Kidney (tissue), 14 donors: ENCODE measurements around the gene PIP4K2A. TPM values are rescaled to one million over a fixed set of nuclear protein-coding genes. Genes with fewer than 3 reads are reported as not detected.

Source experiments
- DNase-seq, 5 donors: peaks; one replicate each; pipeline ENCODE4 v3.0.0-alpha.2; 2013 to 2020
- FAIRE-seq: peaks from 2 replicates; lab custom pipeline; 2012; peaks lifted over from hg19 to GRCh38; lab: Jason Lieb, UNC
- H3K27ac ChIP-seq, 2 donors: one replicate each; pipeline ENCODE4 v1.7.0; 2013; ENCODE audit warnings: low read depth in 2 of 2, low read length in 2 of 2, inconsistent platforms in 1 of 2
- H3K27me3 ChIP-seq: one replicate; pipeline ENCODE4 v1.7.1; 2013; ENCODE audit warnings: low read length, inconsistent platforms; ENCODE audit not compliant: control insufficient read depth, insufficient read depth
- H3K36me3 ChIP-seq, 3 donors: one replicate each; pipeline versions ENCODE4 v1.7.0 to v1.7.1; 2013; ENCODE audit warnings: low read length in 3 of 3, control low read depth in 1 of 3, inconsistent platforms in 1 of 3; ENCODE audit not compliant: insufficient read depth in 3 of 3, control insufficient read depth in 2 of 3
- H3K4me1 ChIP-seq, 3 donors: one replicate each; pipeline versions ENCODE4 v1.7.0 to v1.7.1; 2013; ENCODE audit warnings: low read length in 3 of 3, inconsistent platforms in 1 of 3, low read depth in 1 of 3; ENCODE audit not compliant: control insufficient read depth in 2 of 3, insufficient read depth in 2 of 3
- H3K4me3 ChIP-seq, 3 donors: one replicate each; pipeline versions ENCODE4 v1.7.0 to v1.8.1; 2013; ENCODE audit warnings: low read length in 3 of 3, control low read depth in 1 of 3, inconsistent platforms in 1 of 3
- H3K9ac ChIP-seq, 3 donors: one replicate each; pipeline versions ENCODE4 v1.7.0 to v1.7.1; 2013; ENCODE audit warnings: low read length in 3 of 3, control low read depth in 1 of 3, inconsistent platforms in 1 of 3
- H3K9me3 ChIP-seq, 3 donors: one replicate each; pipeline versions ENCODE4 v1.7.0 to v1.7.1; 2013; ENCODE audit warnings: low read length in 3 of 3, control low read depth in 1 of 3, inconsistent platforms in 1 of 3; ENCODE audit not compliant: control insufficient read depth in 2 of 3, insufficient read depth in 1 of 3
- intact Hi-C: fragments of 100-400 bp; cut with DNase I; formaldehyde crosslinking; loops from one replicate; pipeline ENCODE4 v1.11.1; 2022
- polyA plus RNA-seq: library from polyadenylated mRNA; stranded (reverse); fragments of 350-450 nt; fragmentation: Illumina TruSeq; extraction: RNeasy Lipid Tissue Mini Kit (QIAGEN cat#74804); gene quantifications from one replicate; pipeline ENCODE4 v1.2.3, GENCODE V29; 2014; ENCODE audit warnings: low read depth, low replicate concordance; ENCODE audit not compliant: insufficient read depth
- total RNA-seq: library from RNA; stranded (reverse); fragmentation: NEBNext Ultra II Directional; extraction: Animal tissue kit (Norgen Biotek cat#: 25700); gene quantifications from one replicate; pipeline ENCODE4 v1.2.1, GENCODE V29; 2021
- TF ChIP-seq, protein P1 (sequence below): IDR thresholded peaks from 3 replicates; pipeline ENCODE4 v1.5.1; 2012; ENCODE audit warnings: mild to moderate bottlenecking, moderate library complexity, borderline replicate concordance; ENCODE audit not compliant: insufficient read depth; ENCODE audit errors: extremely low read depth
- donor health status: control.
- donor health status: control.
- donor health status: control.
- donor health status: control.
- donor health status: control.
- donor health status: DM: yes; HTN: yes; CAD: no.
- donor health status: Normal renal cell carcinoma (clear cell type).

PIP4K2A gene
- total and polyA plus RNA-seq, 2 donors from 2014 or later, result 12.2 to 54.6 TPM

DNA sequence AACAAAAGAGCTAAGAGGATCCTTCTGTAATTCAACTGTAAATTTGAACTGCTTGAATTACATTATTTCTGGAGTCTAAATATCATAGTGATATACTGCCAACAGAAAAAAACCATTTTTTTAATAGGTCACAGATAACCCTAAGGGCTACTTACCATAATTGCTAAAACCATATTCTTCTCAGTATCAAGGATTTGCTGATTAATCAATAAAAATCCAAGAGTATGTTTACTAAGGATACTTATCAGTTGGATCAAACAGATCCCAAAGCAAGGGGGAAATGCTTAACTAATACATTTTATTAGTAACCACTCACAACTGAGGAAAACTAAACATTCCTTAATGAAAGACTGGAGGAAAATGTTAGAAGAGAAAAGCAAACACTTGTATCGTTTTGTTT lies 166.0 kb downstream of the PIP4K2A start:
- Histone ChIP-seq H3K9me3 (no peaks in the 10 kb centered on the region), H3K4me1 (peaks cover 0 to 2% (median 0%) of the 10 kb centered on the region in 3 donors), H3K36me3 (peaks cover 0 to 9% (median 4%) of the 10 kb centered on the region in 3 donors), H3K9ac (no peak overlapping the region), H3K27ac (no peak overlapping the region), H3K4me3 (no peak overlapping the region), H3K27me3 (no peaks in the 10 kb centered on the region)
- FAIRE-seq (no peak), DNase-seq (no peak)
- TF ChIP-seq, protein P1, sequence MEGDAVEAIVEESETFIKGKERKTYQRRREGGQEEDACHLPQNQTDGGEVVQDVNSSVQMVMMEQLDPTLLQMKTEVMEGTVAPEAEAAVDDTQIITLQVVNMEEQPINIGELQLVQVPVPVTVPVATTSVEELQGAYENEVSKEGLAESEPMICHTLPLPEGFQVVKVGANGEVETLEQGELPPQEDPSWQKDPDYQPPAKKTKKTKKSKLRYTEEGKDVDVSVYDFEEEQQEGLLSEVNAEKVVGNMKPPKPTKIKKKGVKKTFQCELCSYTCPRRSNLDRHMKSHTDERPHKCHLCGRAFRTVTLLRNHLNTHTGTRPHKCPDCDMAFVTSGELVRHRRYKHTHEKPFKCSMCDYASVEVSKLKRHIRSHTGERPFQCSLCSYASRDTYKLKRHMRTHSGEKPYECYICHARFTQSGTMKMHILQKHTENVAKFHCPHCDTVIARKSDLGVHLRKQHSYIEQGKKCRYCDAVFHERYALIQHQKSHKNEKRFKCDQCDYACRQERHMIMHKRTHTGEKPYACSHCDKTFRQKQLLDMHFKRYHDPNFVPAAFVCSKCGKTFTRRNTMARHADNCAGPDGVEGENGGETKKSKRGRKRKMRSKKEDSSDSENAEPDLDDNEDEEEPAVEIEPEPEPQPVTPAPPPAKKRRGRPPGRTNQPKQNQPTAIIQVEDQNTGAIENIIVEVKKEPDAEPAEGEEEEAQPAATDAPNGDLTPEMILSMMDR, result no peak
- intact Hi-C loops, result no loop called here

DNA sequence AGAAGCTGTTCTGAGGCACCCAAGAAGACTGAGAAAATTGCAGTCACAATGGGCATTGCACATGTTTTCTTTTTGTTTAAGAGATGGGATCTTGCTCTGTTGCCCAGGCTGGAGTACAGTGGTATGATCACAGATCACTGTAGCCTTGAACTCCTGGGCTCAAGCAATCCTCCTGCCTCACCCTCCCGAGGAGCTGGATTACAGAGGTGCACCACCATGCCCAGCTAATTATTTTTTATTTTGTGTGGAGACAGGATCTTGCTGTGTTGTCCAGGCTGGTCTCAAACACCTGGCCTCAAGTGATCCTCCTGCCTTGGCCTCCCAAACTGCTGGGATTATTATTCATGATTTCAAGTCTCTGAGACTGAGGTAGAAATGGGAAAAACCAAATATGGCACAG lies 168.7 kb downstream of the PIP4K2A start:
- Histone ChIP-seq H3K36me3 (peaks cover 2 to 20% (median 17%) of the 10 kb centered on the region in 3 donors), H3K27ac (no peak overlapping the region), H3K4me3 (no peak overlapping the region), H3K4me1 (peaks cover 0 to 2% (median 0%) of the 10 kb centered on the region in 3 donors), H3K9me3 (no peaks in the 10 kb centered on the region), H3K9ac (no peak overlapping the region), H3K27me3 (no peaks in the 10 kb centered on the region)
- intact Hi-C loops, result no loop called here
- TF ChIP-seq, protein P1, result no peak
- DNase-seq (no peak), FAIRE-seq (no peak)

- Histone ChIP-seq H3K9ac (no peak overlapping the region), H3K36me3 (peaks cover 2 to 20% (median 17%) of the 10 kb centered on the region in 3 donors), H3K4me3 (no peak overlapping the region), H3K9me3 (no peaks in the 10 kb centered on the region), H3K27ac (no peak overlapping the region), H3K27me3 (no peaks in the 10 kb centered on the region), H3K4me1 (no peaks in the 10 kb centered on the region)
- TF ChIP-seq, protein P1, result no peak
- DNase-seq (no peak), FAIRE-seq (no peak)
- intact Hi-C loops, result no loop called here
These were observed 169.9 kb downstream of the PIP4K2A start for GRCh38 chr10:22544325-22545068.
